ENCODE data around the gene DNER.
"Not testable (repeated sequence)": the region's sequence is repeated elsewhere in the genome, so short reads cannot be mapped to it uniquely, and the experiment has no call there.

The DNER gene

DNA sequence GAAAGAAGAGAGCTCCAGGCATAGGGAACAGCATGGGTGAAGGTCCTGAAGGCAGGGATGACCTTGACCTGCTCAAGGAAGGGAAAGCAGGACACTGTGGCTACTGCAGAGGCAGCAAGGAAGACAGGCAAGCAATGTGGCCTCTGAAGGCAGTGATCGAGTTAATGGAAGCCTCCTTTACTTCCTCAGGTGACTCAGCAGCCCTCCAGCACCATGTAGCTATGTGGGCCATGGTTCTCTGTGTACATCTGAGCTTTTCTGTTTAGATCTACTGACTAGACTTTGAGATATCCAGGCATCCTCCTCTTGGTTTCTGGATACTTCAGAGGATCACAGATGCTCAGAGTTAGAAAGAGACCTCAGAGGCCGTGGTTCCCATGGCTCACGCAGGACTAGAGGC is 336.0 kb downstream of the DNER start:
- DNase-seq: no peak

DNA sequence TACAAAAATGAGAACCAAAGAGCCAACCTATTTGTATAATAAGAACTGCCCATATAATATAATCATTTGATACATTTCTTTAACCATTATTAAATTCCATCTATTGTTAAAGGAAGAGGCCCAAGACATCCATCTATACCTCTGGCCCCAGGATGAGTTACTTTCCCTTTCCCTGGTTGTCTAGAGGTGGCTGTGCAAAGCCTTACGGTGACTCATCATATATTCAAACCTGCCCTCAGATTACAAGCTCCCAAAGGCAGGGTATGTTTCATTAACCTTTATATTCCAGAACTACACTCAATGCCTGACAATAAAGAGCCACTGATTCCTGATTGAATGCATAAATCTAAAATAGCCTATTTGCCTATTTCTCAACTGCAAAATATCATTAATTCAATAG is 337.5 kb downstream of the DNER start:
- no peak for DNase-seq

DNA sequence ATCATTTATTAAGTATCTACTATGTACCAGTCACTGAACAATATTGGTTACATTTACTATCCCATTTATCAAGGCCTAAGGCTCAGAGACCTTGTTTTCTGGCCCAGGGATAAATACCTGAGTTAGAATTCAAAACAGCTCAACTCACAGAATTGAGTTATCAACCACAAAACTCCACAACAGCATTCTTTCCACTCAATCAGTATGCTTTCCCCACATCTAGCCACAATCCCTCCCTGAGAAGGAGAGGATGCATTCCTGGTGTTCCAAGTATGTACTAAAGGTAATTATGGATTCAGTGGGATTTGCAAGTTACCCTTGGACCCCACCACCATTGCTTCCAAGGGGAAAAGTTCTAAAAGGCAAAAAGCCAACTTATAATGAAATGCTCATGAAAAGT is 339.1 kb downstream of the DNER start:
- DNase-seq: no peak

DNA sequence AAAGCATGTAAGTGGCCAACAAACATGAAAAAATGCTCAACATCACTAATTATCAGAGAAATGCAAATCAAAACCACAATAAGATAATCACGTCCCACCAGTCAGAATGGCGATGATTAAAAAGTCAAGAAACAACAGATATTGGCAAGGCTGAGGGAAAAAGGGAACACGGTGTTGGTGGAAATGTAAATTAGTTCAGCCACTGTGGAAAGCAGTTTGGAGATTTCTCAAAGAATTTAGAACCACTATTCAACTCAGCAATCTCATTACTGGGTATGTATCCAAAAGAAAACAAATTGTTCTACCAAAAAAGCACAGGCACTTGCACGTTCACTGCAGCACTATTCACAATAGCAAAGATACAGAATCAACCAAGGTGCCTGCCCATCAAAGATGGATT is 341.0 kb downstream of the DNER start:
- not testable (repeated sequence) for DNase-seq

DNA sequence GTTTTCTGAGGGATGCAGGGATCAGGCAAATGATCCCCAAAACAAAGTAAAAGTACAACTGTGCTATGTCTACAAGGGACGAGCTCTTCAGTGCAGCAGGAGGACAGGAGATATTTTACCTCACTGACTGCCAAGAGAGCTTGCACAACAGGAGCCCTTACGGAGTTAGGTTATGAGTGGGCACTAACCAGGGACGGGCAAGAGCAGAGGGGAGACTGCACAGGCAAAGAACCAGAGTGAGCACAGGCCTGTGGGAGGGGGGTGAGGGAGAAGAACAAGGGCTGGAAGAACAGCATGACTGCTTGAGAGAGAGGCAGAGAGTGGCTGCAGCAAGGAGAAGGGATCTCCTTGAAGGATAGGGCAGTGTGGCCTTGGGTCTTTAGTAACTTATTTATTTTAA is 342.1 kb downstream of the DNER start:
- no peak for DNase-seq

DNA sequence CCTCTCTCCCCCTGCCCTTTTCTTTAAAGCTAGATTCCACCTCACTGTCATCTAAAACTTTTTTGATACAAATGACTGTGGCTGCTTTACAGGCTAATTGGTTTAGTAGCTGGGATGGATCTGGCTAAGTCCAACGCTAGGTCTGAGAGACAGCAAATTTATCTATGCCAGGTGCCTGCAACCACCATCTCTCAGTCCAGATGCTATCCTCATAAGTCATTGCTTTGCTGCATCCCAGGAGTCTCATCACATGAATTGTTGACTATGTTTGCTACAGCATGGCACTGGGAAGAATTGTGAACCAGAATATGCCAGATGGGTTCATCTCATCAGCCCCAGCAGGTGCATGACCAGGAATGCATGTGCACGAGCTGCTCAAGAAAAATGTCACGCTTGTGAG is 343.3 kb downstream of the DNER start:
- DNase-seq: no peak

DNA sequence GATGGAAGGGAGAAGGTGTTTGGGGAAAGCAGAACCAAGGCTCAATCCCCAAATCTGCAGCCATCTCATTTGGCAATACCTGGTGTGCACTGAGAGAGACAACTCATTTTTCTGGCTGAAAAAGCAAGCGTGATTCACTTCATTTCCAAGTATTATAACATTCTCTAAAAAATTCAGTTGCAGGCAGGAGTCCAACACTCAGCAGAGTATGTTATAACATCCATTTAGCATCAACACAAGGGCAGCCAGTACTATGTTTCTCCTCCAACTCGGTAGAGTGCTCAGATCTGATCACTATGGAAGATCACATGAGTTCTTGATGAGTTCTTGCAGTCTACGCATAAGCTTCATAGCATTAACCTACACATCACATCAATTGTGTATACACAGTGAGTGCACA is 343.8 kb downstream of the DNER start:
- no peak for DNase-seq

DNA sequence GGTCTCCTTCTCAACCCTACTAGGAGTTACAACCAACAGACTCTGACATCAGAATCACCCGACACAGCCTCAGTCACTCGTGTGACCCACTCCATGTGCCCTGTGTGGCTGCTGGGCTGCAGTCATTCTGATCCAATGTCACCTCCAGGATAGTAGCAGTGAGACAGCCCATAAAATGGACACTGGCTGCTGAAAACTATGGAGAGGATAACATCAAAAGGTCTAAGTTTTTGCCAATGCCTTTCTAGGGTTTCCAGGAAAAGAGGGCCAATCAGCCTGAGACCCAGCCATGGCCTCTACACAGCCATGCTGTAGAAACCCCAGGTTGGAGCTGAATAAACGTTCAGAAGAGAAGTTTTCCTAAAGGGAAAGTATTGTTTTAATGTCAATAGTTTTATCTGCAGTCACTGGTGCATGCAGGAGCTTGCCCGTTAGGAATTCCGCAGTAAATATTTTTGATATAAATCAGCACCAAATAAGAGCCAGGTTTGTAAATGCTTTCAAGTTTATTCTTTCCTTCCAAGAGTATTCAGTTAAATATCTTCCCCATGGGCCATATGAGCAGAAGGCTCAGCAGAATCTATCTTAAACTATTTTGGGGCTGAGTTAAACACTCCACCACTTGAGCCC is 351.1 kb downstream of the DNER start:
- DNase-seq: no peak

DNA sequence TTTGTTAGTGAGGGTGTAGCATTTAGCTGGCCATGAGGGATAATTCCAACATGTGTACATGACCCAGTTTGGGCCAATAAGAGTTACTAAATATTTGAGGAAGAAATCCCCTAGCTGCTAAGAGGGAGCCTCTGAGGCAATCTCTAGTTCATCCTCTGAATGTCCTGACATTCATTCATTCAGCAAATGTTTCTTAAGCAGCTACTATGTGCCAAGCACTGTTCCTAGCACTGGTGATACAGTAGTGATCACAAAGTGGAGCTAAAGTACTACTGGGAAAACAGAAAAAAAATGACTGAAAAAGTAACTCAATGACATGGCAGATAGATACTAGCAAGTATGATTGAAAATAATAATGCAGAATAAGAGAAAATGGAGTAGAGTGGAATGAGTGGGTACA is 363.5 kb downstream of the DNER start:
- no peak for DNase-seq

DNA sequence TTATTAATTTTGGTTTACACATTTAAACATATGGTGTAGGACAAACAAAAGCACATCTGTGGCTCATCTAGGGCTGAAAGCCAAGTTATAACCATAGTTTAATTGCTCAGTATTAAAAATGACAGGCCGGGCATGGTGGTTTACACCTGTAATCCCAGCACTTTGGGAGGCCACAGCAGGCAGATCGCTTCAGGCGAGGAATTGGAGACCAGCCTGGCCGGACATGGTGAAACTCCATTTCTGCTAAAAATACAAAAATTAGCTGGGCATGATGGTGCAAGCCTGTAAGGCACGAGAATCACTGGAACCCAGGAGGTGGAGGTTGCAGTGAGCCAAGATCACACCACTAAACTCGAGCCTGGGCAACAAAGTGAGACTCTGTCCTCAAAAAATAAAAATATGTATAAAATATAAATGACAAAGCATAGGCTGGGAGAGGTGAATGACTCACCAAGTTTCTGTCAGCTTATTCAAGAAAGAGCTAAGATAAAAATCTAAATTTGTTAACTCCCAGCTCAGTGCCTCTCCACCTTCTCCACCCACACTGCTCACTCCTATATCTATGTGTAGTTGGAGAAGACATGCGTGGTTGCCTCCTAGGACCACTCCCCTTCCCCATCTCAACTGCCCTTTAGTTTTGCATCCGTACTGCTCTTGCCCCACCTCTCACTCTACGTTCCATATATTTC is 364.1 kb downstream of the DNER start:
- DNase-seq: no peak

DNA sequence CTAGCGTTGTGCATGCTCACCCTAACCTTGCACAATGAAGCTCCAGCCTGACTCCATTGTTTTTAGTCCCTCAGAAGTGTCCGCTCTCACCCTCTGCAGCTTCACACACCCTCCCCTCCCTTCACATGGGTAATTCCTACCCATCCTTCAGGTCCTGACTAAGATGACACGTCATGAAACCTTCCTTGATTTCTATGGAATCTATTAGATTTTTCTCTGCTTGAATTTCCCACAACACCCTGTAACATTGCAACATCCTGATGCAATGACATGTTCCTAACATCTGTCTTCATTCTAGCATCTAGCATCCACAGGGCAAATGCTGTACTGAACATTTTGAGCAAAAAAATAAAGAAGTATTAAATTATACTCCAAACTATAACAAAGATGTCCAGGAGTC is 366.2 kb downstream of the DNER start:
- no peak for DNase-seq

DNA sequence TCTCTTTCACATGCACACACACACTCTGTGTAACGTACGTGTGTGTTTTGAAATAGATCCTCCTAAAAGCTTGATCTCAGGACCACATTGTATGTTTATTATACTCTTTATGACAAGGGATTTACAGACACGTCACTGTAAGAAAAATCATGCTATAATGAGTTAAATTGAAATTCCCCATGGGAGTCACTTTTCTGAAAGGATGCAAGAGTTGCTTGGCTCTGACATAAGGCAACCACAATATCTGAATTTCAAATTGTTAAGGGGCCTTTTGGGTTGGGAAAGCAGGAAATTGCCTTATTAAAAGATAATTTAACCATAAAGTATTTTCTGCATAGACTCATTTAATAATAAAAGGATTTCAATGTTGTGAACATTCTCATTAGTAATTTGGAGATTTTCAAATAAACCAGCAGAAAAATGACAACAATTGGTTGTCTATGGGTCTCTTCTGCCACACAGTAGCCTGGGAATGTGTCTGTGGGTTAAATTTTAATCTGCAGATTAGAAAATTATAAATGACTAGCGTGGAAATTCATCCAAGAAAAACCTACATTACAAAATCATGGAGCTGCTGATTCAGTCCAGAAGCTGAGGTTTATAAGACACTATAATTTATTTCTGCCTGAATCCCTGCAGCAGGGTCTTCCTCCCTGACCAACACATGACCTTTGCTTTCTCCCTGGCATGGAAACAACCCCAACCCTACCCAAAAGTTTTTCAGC is 367.4 kb downstream of the DNER start:
- DNase-seq: no peak

DNA sequence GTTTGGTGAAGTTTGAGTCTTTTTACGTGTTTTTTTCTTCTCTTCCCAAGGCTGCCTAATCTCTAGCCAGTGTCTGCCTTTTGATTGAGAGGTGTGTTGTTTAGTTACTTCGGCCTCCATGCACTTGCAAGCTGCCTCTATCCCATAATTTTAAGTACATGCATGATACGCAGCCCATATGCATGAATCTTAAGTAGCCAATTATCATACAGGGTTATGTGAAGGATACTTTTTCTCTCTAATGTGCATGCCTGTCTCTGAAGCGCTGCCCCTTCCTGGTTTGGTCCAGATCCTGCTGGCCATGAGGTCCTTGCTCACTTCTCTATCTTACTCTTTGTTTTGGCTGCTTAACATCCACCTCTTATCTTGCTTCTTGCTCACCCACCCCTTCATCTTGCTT is 369.4 kb downstream of the DNER start:
- no peak for DNase-seq

DNA sequence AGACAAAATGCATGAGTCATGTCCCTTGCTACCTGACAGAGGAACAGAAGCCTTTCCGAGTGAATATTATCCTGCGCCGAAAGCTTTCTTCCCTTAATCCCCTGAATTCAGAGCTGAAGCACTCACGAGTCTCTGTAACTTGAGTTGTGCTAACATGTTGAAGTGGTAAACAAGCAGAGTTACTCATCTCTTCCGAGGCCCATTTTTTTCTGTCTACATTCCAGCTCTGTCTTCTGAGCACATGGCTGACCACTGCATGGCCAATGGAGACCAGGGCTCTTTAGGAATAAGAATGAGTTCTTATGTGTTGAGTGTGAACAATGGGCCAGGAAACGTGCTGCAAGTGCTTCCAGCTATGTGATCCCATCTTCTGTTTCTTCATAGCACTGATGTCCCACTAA is 370.2 kb downstream of the DNER start:
- DNase-seq: no peak

DNA sequence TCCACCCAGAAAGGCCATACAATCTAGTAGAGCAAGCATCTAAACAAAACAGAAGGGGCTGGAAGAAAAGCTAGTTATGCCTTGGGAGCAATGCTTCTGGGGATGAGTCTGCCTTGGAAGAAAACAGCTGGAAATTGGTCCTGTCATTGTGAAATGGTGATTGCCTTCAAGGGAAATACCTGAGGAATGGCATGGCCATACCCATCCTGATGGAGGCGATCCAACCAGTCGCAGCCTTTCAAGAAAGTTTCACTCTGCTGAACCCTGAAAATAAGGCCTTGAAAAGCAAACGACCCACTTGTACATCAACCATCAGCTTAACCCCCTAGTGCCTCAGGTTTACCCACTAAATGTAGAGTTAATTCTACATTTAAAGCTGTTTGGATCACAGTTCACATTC is 370.7 kb downstream of the DNER start:
- DNase-seq: no peak

DNA sequence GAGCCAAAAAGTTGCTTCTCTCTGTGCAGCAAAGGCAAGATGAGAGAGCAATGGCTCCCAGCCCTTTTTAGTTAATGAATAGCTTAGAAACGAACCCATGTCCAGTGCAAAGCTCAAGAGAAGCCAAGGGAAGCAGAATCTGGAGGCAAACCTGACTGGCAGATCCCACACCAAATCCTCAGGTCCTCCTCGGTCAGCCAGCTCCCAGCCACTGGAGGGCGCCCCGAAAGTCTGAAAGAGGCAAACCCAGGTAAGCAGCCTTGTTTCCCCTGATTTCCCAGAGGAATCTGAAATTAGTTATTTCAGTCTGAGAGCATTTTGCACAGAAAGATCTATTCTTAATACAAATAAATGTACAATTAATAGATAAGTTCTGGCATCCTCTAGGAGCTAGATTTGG is 372.0 kb downstream of the DNER start:
- DNase-seq: peak in 1 of 2 experiments; percentile 21

DNA sequence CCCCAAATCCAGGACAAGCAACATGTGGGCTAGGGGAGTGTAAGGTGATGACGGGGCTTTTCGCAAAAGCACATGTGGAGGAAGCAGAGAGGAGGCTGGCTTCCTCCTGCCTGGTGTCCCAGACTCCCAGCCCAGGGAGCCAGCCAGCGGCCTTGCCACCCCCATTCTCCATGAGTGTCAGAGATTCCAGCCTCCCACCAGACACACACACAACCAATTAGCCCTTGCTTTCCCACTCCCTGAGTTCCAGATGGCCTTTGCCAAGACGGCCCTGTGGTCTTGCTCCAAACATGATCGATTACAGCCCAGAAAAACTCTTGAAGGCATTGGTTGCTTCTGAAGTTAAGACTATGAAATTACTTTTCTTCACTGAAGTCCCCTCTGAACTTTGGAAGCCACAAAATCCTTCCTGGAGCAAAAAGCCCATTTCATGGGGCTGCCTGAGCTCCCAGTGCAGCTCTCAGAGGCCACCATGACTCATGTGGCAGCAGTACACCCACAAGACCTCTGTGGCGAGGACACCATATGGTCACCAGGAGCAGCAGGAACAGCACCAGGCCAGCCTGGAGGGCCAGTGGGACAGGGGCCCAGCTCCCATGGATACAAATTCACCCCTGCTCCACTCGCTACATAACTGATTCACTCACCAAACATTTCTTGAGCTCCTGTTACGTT is 374.1 kb downstream of the DNER start:
- DNase-seq: no peak

DNA sequence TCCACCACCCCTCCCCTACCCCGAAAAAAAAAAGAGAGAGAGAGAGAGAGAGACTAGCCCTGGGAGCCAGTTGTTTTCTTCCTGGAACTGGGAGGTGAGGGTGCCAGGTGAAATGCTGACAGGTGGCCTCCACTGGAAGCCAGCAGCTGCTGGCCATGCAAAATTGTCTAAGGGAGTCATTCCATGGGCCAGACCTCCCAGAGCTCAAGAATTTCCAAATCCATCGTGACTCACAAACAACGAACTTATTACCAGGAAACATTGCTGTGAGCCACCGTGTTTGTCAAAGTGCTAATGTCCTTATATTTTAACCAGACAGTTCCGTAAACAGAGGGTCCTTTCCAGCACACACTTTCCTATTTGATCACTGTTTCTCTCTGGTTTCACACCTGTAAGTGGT is 374.7 kb downstream of the DNER start:
- no peak for DNase-seq

DNA sequence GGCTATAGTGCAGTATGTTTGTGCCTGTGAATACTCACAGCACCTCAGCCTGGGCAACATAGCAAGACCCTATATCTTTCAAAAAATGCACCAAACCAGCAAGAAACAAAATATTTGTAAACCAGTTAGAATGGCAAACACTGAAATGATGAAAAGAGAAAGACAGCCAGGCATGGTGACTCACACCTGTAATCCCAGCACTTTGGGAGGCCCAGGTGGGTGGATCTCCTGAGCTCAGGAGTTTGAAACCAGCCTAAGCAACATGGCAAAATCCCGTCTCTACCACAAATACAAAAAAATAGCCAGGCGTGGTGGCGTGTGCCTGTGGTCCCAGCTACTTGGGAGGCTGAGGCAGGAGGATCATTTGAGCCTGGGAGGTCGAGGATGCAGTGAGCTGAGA is 375.2 kb downstream of the DNER start:
- DNase-seq: not testable (repeated sequence)

DNA sequence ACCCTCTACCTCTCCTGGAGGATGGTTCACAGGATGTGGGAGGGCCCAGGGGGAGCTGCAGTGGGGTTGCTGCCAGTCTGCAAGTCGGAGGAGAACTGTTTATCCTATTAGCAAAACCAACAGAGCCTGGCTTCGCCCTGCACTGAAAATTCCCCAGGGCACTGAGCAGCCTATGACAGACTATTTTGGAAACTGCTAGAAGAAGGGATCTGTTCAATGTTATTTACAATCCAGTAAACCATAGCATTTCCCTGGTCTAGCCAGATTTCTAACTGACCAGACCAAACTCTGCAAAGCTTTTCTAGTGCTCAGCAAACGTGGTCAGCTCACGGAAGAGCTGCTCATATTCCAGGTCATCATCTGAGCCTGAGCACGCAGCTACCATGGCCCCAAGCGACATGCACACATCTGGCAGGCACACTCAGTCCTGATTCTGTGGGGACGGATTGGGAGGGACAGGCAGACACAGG is 378.4 kb downstream of the DNER start:
- no peak for DNase-seq

DNA sequence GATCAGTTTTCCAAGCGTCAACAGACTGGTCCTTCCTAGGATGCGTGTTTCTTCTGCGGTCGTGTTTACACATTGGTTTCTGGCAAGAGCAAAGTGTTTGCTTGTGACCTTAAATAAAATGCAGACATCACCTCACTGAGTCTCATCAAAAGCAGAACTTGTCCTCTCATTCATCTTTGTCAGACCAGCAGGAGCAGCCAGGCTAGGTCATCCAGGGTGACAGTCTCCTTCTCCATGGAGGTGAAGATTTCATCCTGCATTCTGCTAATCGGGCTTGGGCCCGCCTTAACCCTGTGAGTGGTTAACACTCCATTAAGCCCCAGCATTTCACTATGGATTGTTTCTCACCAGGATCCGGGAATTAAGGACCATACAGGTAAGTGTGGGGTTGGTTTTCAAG is 379.0 kb downstream of the DNER start:
- DNase-seq: no peak

DNA sequence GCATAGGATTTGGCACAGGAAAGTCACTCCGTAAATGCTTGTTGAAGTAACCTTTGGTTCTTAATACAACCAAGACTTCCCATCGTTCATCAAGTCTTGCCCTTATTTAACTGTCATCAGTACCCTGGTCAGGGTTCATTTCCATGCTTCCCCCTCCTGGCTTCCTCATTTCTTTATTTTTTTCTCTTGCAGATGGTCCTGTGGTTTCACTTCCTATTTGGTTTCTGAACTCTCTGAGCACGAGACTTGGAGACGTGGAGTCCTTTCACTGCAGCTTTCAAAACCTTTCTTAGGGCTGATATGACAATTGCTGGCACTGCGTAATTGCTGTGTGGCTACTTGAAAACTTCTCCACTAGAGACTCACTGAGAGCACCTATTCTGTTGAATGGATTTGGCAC is 383.4 kb downstream of the DNER start:
- no peak for DNase-seq

DNA sequence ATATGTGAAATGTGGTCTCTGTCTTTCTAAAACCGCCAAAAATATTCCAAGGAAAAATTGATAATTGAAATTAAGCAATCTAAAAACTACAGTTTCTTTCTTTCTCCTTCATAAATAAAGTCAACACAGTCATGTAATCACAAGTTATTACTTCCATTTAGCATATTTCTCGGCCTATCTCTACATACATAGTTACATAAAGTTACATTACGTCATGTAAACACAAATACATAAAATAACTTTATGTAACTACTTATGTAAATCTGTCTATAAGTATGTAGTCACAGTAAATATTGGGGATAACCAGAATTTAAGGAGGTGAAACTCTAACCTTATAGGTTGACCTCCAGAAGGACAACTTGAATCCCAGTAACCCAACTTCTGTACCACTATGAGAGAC is 394.8 kb downstream of the DNER start:
- DNase-seq: no peak

DNA sequence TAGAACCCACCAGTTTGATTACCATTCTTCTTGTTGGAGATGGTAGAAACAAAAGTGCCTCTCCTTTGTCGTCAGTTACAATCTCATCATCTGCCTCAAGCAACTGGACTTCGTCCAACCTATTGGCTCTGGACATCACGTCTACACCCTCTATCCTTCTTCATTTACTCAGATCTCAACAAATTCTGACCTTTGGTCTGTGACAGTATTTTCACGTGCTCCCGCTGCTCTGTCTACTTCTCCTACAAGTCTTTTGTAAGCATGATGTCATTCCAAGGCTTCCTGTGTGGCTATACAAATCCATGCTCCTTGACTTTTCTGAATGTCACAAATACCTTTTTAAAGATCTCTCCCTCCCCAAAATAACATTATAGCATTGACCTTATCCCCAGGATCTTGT is 400.2 kb downstream of the DNER start:
- DNase-seq: no peak
